ACC112 (cell line): ENCODE measurements around the gene GNA12.

Experiments
- H2AFZ ChIP-seq: fragments of 200-600 bp; sonication (generic); one replicate; pipeline ENCODE4 v1.6.0; 2017; ENCODE audit warnings: antibody characterized with exemption, low read length; ENCODE audit not compliant: unreplicated experiment
- H3K27ac ChIP-seq: fragments of 200-600 bp; sonication (generic); 2 replicates; pipeline ENCODE4 v1.5.1; 2014; ENCODE audit warnings: low read depth, mild to moderate bottlenecking, antibody characterized with exemption, low read length, moderate library complexity
- H3K27me3 ChIP-seq: fragments of 200-600 bp; sonication (generic); 2 replicates; pipeline ENCODE4 v1.6.1; 2014; ENCODE audit warnings: mild to moderate bottlenecking, antibody characterized with exemption, low read length, moderate library complexity, mixed read lengths; ENCODE audit not compliant: insufficient read depth
- H3K36me3 ChIP-seq: fragments of 200-600 bp; sonication (generic); 2 replicates; pipeline ENCODE4 v1.6.1; 2016; ENCODE audit warnings: mild to moderate bottlenecking, antibody characterized with exemption, low read length, moderate library complexity, mixed read lengths; ENCODE audit not compliant: insufficient read depth
- H3K4me1 ChIP-seq: fragments of 200-600 bp; sonication (generic); one replicate; pipeline ENCODE4 v1.6.1; 2016; ENCODE audit warnings: low read length, mixed read lengths; ENCODE audit not compliant: insufficient read depth, unreplicated experiment, control insufficient read depth
- H3K4me3 ChIP-seq: fragments of 200-600 bp; sonication (generic); 2 replicates; pipeline ENCODE4 v1.5.1; 2014; ENCODE audit warnings: mild to moderate bottlenecking, low read depth, low read length
- H3K79me2 ChIP-seq: fragments of 200-600 bp; sonication (generic); one replicate; pipeline ENCODE4 v1.6.0; 2016; ENCODE audit warnings: low read length; ENCODE audit not compliant: control insufficient read depth, unreplicated experiment, insufficient read depth

GNA12 gene

DNA sequence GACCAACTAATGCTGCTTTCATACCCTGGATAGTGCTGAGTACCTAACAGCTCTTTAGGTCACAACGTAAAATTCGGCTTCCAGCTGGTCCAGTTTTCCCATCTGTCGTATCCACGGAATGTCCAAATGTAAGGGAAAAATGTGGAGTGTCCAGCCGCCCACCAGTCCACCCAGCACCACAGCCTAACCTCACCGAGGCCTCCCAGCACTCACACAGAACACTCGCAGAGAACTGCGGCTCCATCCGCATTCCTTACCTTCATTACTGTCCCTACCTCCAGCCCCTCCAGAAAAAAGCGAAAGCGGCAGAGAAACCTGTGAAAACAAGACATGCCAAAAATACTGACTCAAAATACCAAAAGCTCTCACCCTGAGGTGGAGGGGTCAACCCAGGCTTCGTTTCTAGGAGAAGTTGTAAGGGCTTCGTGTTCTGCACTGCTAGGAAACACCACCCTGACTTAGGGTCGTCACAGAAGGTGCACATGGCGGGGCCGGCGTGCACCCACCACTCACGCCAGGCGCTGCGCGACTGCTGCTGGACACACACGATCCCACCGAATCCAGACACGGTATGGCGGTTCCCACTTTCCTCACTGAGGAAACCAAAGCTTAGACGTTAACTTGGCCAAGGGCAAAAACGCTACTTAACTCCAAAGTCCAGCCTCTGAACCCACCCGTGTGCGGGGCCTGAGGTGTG is 82.2 kb downstream of the GNA12 start:
- peaks cover 31% of the 10 kb centered on the region for H3K79me2 ChIP-seq
- peaks cover 49% of the 10 kb centered on the region for H3K4me1 ChIP-seq
- H2AFZ ChIP-seq, result no peak overlapping the region
- no peaks in the 10 kb centered on the region for H3K36me3 ChIP-seq
- no peaks in the 10 kb centered on the region for H3K27me3 ChIP-seq
- peak overlapping the region; percentile 78 for H3K27ac ChIP-seq
- H3K4me3 ChIP-seq, result peak overlapping the region; percentile 41; the same call in 1 of the 2 replicates

DNA sequence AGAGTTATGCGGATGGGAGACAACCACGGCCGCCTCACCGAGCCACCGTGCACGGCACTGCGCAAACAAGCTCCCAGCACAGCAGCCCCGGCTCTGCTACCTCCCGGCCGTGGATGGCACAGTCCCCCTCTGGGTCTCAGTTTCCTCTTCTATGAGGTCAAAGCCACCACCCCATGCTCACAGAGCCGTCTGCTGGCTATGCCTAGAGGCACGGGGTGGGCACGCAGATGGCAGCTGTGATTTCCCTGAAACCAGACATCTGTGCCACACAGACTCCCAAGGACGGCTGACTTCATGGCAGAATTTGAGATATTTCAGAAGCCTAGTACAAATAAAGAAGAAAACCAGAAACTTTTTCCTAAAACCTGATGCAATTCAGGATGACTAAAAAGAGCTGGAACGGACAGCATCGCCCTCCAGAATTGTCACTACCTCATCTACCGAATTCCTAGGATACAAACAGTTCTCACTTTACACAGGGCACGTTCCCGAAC is 82.9 kb downstream of the GNA12 start:
- H2AFZ ChIP-seq, result no peak overlapping the region
- H3K27me3 ChIP-seq, result no peaks in the 10 kb centered on the region
- H3K4me3 ChIP-seq, result no peak overlapping the region
- peaks cover 57% of the 10 kb centered on the region for H3K4me1 ChIP-seq
- H3K36me3 ChIP-seq, result no peaks in the 10 kb centered on the region
- no peak overlapping the region for H3K27ac ChIP-seq
- H3K79me2 ChIP-seq, result peaks cover 31% of the 10 kb centered on the region

DNA sequence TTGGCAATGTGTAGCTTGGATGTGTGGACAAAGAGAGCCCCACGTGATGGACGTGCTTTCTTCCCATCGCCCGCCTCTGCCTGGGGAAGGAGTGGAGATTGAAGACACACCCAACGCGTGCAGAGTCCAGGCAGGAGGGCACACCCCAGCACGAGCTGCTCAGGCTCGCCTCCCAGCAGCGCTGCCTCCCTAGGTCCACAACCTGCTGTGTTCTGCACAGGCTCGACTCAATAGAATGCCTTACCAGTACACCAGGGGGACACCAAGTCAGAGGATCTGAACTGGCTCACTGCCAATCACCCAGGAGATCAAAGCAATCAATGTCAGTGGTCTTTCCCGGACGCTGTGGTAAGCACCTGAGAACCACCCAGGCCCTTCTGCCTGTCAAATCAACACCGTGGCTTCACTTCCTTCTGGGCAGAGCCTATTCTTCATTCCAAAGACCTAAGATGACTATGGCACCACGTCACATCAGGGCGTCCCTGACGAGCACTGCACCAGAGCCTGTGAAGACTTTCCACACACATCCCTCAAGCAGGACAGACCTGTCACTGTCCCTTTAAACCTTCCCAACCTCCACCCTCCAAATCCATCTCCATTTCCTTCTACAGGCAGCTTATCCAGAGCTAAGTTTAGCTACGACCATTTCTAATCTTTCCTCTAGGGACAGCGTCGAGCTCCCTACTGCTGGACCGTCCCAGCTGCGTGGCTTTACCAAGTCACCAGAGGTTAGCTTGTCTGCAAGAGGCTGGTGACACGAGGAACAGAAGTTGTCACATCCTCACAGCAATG is 83.8 kb downstream of the GNA12 start:
- Histone ChIP-seq H3K36me3 (no peaks in the 10 kb centered on the region), H3K27ac (peak overlapping the region; percentile 10; the same call in 1 of the 2 replicates), H3K4me3 (no peak overlapping the region), H3K4me1 (peaks cover 58% of the 10 kb centered on the region), H3K79me2 (peaks cover 38% of the 10 kb centered on the region), H2AFZ (no peak overlapping the region), H3K27me3 (no peaks in the 10 kb centered on the region)

DNA sequence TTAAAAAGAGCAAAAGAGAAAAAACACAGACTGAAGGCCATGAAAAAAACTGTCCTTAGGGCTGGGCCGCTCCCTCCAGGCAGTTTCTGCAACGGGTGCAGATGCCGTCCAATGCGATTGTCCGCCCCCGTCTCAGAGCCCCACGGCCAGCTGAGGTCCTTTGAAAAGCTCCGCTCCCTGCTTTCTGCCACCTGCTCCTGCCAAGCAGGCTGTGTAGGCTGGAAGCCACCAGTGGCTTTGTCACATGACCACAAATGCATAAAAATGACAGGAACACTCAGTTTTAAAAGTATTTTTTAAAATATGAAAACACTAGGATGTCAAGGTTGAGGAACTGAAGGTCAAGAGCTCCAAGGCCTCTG is 84.4 kb downstream of the GNA12 start:
- H3K4me1 ChIP-seq, result peaks cover 58% of the 10 kb centered on the region
- H3K79me2 ChIP-seq, result peaks cover 44% of the 10 kb centered on the region
- H3K36me3 ChIP-seq, result no peaks in the 10 kb centered on the region; the same call in 1 of the 2 replicates
- H3K27me3 ChIP-seq, result no peaks in the 10 kb centered on the region
- no peak overlapping the region for H3K4me3 ChIP-seq
- peak overlapping the region; percentile 93 for H3K27ac ChIP-seq
- no peak overlapping the region for H2AFZ ChIP-seq

DNA sequence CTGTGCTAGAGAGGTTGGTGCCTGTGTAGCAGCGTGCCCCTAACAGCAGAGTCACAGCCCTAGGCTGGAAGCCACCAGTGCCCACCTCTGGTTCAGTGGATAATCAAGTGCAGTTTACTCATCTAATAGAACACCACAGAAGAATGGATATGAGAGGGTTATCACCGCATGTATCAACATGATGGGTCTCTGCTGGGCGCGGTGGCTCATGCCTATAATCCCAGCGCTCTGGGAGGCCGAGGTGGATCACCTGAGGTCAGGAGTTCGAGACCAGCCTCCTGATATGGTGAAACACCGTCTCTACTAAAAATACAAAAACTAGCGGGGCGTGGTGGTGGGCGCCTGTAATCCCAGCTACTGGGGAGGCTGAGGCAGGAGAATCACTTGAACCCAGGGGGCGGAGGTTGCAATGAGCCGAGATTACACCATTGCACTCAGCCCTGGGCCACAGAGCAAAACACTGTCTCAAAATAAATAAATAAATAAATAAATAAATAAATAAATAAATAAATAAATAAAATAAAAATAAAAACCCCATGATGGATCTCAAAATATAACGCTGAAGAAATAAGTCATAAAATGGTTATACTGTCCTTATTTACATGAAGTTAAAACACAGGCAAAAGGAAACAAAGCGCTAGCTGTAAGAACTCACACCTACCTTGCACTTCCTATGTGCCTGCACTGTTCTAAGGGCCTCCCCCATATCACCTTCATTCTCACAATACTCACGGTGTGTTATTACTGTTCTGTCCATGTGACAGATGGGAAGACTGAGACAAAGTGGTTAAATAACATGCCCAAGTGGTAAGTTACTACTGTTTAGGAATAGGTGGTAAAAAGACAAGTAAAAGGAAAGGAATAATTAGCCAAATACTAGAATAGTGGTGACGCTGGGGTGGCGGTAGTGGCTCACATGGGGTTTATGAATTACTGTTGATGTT is 85.2 kb downstream of the GNA12 start:
- peaks cover 58% of the 10 kb centered on the region for H3K4me1 ChIP-seq
- H2AFZ ChIP-seq, result no peak overlapping the region
- H3K27me3 ChIP-seq, result no peaks in the 10 kb centered on the region
- H3K79me2 ChIP-seq, result peaks cover 48% of the 10 kb centered on the region
- H3K27ac ChIP-seq, result peak overlapping the region; percentile 93
- no peaks in the 10 kb centered on the region; the same call in 1 of the 2 replicates for H3K36me3 ChIP-seq
- peak overlapping the region; percentile 44 for H3K4me3 ChIP-seq

DNA sequence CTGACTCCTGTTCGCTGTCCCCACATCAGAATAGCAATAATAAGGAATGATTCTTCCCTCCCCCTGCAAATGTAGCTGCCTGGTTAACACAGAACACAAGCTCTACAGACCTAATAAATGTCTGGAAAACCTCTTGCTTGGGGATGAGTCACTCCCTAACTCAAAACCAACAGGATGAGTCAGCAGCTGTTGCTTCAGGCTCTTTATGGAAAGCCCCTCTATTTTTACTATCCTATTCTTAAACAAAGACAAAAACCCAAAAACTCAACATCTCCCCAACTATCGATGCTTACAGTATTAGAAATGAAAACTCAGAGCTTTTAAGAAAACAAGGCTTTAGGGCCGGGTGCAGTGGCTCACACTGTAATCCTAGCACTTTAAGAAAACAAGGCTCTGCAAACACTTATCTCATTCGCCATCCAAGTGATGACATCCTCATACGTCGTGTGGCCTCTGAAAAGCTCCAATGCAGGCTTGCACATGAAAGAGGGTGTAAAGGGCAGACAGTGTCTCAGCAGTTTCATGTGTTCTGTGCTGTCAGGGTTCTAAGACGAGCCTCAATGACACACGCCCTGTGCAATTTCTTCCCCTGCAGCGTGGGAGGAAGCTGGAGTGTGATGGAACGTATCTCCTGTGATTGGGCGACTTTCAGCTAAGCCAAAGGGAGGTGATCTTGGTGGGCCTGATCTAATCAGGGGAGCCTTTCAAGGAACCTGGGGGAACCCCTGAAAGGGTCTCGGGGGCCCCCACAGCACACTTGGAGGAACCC is 86.0 kb downstream of the GNA12 start:
- Histone ChIP-seq H2AFZ (no peak overlapping the region), H3K4me1 (peaks cover 50% of the 10 kb centered on the region), H3K79me2 (peaks cover 50% of the 10 kb centered on the region), H3K36me3 (no peaks in the 10 kb centered on the region; the same call in 1 of the 2 replicates), H3K27ac (peak overlapping the region; percentile 93), H3K27me3 (no peaks in the 10 kb centered on the region), H3K4me3 (peak overlapping the region; percentile 59)

DNA sequence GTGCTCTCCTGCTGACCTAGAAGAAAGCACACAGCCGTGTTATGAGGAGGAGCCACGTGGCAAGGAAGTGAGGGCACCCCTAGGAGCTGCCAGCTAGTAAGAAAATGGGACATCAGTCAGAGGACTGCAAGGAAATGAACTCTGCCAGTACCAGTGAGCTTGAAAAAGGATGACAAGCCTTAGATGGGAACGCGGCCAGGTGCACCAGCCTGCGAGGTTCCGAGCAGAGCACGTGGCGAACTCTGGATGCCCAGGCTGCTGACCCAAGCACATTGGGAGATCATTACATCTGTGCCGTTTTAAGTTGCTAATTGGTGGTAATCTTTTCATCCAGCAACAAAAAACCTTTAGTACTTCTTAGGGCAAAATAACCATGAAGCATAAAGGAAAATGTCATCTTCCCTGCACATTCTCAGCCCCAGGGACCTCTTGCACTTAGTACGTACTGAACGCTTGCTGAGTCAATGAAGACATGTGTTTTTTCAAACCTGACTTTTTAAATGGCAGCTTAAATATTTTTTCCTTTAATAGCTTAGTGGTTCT is 86.7 kb downstream of the GNA12 start:
- Histone ChIP-seq H3K79me2 (peaks cover 52% of the 10 kb centered on the region), H3K36me3 (no peaks in the 10 kb centered on the region; the same call in 1 of the 2 replicates), H3K27ac (peak overlapping the region; percentile 93), H3K27me3 (no peaks in the 10 kb centered on the region), H3K4me3 (peak overlapping the region; percentile 59), H3K4me1 (peaks cover 44% of the 10 kb centered on the region), H2AFZ (no peak overlapping the region)

DNA sequence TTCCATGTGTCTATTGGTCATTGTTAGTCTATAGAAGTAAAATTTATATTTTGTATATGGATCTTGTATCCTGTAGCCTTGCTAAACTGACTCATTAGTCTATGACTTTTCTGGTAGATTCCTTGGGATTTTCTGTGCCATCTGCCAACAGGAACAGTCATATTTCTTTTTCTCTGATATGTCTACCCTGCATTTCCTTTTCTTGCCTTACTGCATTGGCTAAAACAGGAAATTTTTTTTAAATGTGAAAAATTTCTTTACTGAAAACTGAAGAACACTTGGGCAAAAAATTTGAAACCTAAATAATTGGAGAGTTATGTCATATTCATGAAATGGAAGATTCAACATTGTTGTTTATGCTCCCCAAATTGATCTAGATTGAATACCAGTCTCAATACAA is 88.6 kb downstream of the GNA12 start:
- Histone ChIP-seq H2AFZ (no peak overlapping the region), H3K27ac (0 out of 2 replicates have a peak overlapping the region, but pooled peaks have one; percentile 93), H3K27me3 (no peaks in the 10 kb centered on the region), H3K79me2 (peaks cover 47% of the 10 kb centered on the region), H3K36me3 (no peaks in the 10 kb centered on the region; the same call in 1 of the 2 replicates), H3K4me1 (peaks cover 36% of the 10 kb centered on the region), H3K4me3 (no peak overlapping the region)

DNA sequence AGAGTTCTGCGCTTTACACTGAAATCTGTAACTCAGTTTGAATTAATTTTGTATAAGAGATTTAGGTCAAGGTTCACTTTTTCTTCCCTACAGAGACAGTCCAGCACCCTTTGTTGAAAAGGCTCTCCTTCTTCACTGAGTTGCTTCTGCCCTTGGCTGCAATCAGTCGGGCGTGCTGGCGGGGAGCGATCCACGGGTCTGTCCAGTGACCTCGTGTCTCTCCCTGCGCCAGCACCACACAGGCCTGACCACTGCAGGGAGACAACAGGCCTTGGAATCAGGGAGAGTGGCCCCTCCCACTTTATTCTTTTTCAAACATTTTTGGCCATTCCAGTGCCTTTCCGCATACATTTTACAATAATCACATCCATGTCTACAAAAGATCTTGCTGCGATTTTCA is 89.2 kb downstream of the GNA12 start:
- H3K27me3 ChIP-seq, result no peaks in the 10 kb centered on the region
- peaks cover 47% of the 10 kb centered on the region for H3K79me2 ChIP-seq

More for the DNA sequence above, 89.2 kb downstream of the GNA12 start:
- Histone ChIP-seq H2AFZ (no peak overlapping the region), H3K4me3 (no peak overlapping the region), H3K27ac (no peak overlapping the region), H3K36me3 (peaks cover 1% of the 10 kb centered on the region; the same call in 1 of the 2 replicates), H3K4me1 (peaks cover 30% of the 10 kb centered on the region)
